HFFc6 (cell line): ENCODE results near the gene TTC6. TPM values are rescaled to one million over a fixed set of nuclear protein-coding genes. Genes with fewer than 3 reads are reported as not detected.
A peak's percentile ranks its signal among the peaks of the same experiment; 100 is the strongest.

ENCODE experiments used
- DNase-seq: peaks from one replicate; pipeline ENCODE4 v3.0.0-alpha.2; 2018
- H3K27ac Mint-ChIP-seq: 2 replicates; pipeline ENCODE4 v1.8.0; 2020; ENCODE audit warnings: mild to moderate bottlenecking, mixed read lengths
- H3K27me3 Mint-ChIP-seq: 2 replicates; pipeline ENCODE4 v1.8.0; 2021; ENCODE audit warnings: mild to moderate bottlenecking, moderate library complexity, mixed read lengths; ENCODE audit not compliant: insufficient read depth
- H3K36me3 Mint-ChIP-seq: 2 replicates; pipeline ENCODE4 v1.8.0; 2021; ENCODE audit warnings: low read depth, mixed read lengths
- H3K4me1 Mint-ChIP-seq: 2 replicates; pipeline ENCODE4 v1.8.0; 2020; ENCODE audit warnings: low read depth, mixed read lengths
- H3K4me3 Mint-ChIP-seq: 2 replicates; pipeline ENCODE4 v1.8.0; 2020; ENCODE audit warnings: mild to moderate bottlenecking, moderate library complexity, mixed read lengths
- H3K9me3 Mint-ChIP-seq: 2 replicates; pipeline ENCODE4 v1.8.0; 2020; ENCODE audit warnings: mild to moderate bottlenecking, mixed read lengths
- total RNA-seq, 6 experiments: library from RNA; stranded (reverse); fragmentation: NEBNext Ultra II Directional; extraction: Animal tissue kit (Norgen Biotek cat#: 25700); gene quantifications; 2 replicates in 1 of 6; 3 replicates in 5 of 6; pipeline ENCODE4 v1.2.3, GENCODE V29; 2021
- TF ChIP-seq, protein P1 (sequence below): fragments of 200-600 bp; sonication (generic); IDR thresholded peaks from 2 replicates; pipeline ENCODE4 v1.5.0; 2021; ENCODE audit warnings: antibody characterized with exemption, mild to moderate bottlenecking

Gene TTC6
- total RNA-seq, 6 experiments from 2014 or later: 0.38 to 1.2 (median 0.62) TPM; not detected in 2

DNA sequence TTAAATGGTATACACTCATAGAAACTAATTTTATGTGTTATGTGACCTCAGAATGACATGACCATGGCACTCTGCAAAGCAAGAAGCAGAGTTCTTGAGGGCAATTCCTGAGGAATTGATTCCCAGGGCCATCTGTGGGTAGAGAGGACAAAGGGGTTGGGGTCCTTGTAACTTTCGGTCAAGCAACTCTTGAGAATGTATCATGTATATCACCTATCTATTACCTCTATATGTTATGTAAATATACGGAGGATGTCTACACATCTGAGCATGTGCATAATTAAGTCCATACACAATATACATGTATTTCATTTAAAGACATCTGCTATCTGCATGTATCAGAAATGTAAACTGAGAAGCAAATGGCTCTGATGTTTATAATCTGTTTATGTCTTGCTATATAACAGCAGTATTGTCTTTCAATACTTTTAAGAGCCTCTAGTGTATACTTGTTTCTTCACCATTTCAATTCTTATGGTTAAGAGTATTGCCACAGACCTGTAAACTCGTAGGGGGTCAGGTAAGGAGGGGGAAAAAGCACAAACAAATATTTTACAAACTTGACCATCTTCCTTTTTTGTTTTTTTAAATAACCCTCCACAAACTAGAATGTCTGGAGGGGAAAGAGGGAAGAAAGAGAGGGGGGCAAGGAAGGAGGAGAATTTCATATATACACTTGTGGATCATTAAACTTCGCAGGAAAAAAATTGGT, 4.8 kb upstream of the TTC6 start:
- no peak for DNase-seq
- TF ChIP-seq, protein P1, sequence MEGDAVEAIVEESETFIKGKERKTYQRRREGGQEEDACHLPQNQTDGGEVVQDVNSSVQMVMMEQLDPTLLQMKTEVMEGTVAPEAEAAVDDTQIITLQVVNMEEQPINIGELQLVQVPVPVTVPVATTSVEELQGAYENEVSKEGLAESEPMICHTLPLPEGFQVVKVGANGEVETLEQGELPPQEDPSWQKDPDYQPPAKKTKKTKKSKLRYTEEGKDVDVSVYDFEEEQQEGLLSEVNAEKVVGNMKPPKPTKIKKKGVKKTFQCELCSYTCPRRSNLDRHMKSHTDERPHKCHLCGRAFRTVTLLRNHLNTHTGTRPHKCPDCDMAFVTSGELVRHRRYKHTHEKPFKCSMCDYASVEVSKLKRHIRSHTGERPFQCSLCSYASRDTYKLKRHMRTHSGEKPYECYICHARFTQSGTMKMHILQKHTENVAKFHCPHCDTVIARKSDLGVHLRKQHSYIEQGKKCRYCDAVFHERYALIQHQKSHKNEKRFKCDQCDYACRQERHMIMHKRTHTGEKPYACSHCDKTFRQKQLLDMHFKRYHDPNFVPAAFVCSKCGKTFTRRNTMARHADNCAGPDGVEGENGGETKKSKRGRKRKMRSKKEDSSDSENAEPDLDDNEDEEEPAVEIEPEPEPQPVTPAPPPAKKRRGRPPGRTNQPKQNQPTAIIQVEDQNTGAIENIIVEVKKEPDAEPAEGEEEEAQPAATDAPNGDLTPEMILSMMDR: no peak
- peaks cover 52% of the 10 kb centered on the region for H3K4me1 Mint-ChIP-seq
- H3K9me3 Mint-ChIP-seq: no peaks in the 10 kb centered on the region
- H3K4me3 Mint-ChIP-seq: no peak overlapping the region; the same call in 1 of the 2 replicates
- peaks cover 51% of the 10 kb centered on the region for H3K27me3 Mint-ChIP-seq
- peaks cover 31% of the 10 kb centered on the region; the same call in 1 of the 2 replicates for H3K36me3 Mint-ChIP-seq
- H3K27ac Mint-ChIP-seq: no peak overlapping the region

DNA sequence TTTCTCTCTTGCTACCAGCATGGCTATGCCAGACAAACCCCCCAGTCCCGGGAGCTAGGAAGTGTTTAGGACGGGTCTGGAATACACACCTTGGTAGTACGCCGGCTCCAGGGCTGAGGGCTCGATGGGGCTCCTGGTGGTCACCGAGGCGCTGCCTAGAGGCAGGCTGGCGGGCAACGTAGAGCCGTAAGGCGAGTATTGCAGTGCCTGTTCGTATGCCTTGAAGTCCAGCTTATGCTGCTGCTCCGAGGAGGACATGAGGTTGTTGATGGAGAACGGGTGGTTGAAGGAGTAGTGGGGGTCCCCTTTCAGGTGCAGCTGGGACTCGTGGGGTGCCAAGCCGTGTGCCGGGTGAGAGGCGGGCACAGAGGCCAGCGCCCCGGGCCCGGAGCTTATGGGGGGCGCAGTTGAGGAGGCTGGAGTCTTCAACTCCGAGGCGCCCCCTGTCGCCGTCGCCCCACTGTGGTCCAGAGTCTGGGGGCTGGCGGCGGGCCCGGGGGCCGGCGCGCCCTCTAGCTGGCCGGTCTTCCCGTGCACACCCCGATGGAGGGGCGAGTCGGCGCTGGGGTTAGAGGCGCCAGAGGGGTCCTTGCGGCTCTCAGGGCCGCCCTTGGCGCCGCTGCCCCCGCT, 4.0 kb upstream of the TTC6 start:
- Mint-ChIP-seq H3K27me3 (peaks cover 51% of the 10 kb centered on the region), H3K9me3 (no peaks in the 10 kb centered on the region), H3K4me3 (peak overlapping the region; percentile 52; the same call in 1 of the 2 replicates)

GRCh38 chr14:37591941-37592481, 3.4 kb upstream of the TTC6 start:
- H3K27me3 Mint-ChIP-seq: peaks cover 53% of the 10 kb centered on the region
- no peak overlapping the region; the same call in 1 of the 2 replicates for H3K4me3 Mint-ChIP-seq
- H3K36me3 Mint-ChIP-seq: peaks cover 31% of the 10 kb centered on the region; the same call in 1 of the 2 replicates
- peaks cover 65% of the 10 kb centered on the region for H3K4me1 Mint-ChIP-seq
- no peak for DNase-seq
- H3K27ac Mint-ChIP-seq: no peak overlapping the region
- H3K9me3 Mint-ChIP-seq: no peaks in the 10 kb centered on the region
- TF ChIP-seq, protein P1: no peak

More for the DNA sequence above, 4.0 kb upstream of the TTC6 start:
- H3K4me1 Mint-ChIP-seq: peaks cover 59% of the 10 kb centered on the region
- DNase-seq: no peak
- TF ChIP-seq, protein P1: peak; percentile 49
- no peak overlapping the region for H3K27ac Mint-ChIP-seq
- H3K36me3 Mint-ChIP-seq: peaks cover 31% of the 10 kb centered on the region; the same call in 1 of the 2 replicates

- peaks cover 31% of the 10 kb centered on the region; the same call in 1 of the 2 replicates for H3K36me3 Mint-ChIP-seq
- H3K9me3 Mint-ChIP-seq: no peaks in the 10 kb centered on the region
- TF ChIP-seq, protein P1: no peak
- H3K4me3 Mint-ChIP-seq: peak overlapping the region; percentile 87; the same call in 1 of the 2 replicates
- peaks cover 55% of the 10 kb centered on the region for H3K27me3 Mint-ChIP-seq
- no peak overlapping the region for H3K27ac Mint-ChIP-seq
- DNase-seq: no peak
- H3K4me1 Mint-ChIP-seq: peaks cover 68% of the 10 kb centered on the region
Observed at GRCh38 chr14:37592482-37593408, 2.7 kb upstream of the TTC6 start.
